ENCODE data around the gene FKBP7.

- no peak for TF ChIP-seq CTCF (conservative IDR thresholded peaks at IDR 0.05)
- no peak for TF ChIP-seq ZFX (IDR thresholded peaks at IDR 0.05)
These were observed 28.0 kb downstream of the FKBP7 start for GRCh38 chr2:178450524-178450773.
